Measurements from ENCODE around the gene MMRN1.

GRCh38 chr4:89863533-89863932 lies 31.1 kb upstream of the MMRN1 start:
- TF ChIP-seq EZH2phosphoT487 (IDR thresholded peaks at IDR 0.05; ENCODE audit: unreplicated experiment) = no peak
- TF ChIP-seq CTCF (conservative IDR thresholded peaks at IDR 0.05; ENCODE audit: low read depth in 2 of 2) = no peak
- TF ChIP-seq ETS1 (IDR thresholded peaks at IDR 0.05) = no peak
- TF ChIP-seq EZH2 (IDR thresholded peaks at IDR 0.05; ENCODE audit: low read depth, unreplicated experiment) = no peak
- TF ChIP-seq, protein P1, sequence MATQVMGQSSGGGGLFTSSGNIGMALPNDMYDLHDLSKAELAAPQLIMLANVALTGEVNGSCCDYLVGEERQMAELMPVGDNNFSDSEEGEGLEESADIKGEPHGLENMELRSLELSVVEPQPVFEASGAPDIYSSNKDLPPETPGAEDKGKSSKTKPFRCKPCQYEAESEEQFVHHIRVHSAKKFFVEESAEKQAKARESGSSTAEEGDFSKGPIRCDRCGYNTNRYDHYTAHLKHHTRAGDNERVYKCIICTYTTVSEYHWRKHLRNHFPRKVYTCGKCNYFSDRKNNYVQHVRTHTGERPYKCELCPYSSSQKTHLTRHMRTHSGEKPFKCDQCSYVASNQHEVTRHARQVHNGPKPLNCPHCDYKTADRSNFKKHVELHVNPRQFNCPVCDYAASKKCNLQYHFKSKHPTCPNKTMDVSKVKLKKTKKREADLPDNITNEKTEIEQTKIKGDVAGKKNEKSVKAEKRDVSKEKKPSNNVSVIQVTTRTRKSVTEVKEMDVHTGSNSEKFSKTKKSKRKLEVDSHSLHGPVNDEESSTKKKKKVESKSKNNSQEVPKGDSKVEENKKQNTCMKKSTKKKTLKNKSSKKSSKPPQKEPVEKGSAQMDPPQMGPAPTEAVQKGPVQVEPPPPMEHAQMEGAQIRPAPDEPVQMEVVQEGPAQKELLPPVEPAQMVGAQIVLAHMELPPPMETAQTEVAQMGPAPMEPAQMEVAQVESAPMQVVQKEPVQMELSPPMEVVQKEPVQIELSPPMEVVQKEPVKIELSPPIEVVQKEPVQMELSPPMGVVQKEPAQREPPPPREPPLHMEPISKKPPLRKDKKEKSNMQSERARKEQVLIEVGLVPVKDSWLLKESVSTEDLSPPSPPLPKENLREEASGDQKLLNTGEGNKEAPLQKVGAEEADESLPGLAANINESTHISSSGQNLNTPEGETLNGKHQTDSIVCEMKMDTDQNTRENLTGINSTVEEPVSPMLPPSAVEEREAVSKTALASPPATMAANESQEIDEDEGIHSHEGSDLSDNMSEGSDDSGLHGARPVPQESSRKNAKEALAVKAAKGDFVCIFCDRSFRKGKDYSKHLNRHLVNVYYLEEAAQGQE (IDR thresholded peaks at IDR 0.05; ENCODE audit: unreplicated experiment) = no peak
- no peak for TF ChIP-seq ZNF331 (CRISPR knock-in tag; IDR thresholded peaks at IDR 0.05; ENCODE audit: low read depth)
- TF ChIP-seq POLR2AphosphoS5 (IDR thresholded peaks at IDR 0.05; ENCODE audit: low read depth) = no peak
- no peak for TF ChIP-seq CREB1 (CRISPR knock-in tag; IDR thresholded peaks at IDR 0.05; ENCODE audit: low read depth)
- no peak for TF ChIP-seq NANOG (IDR thresholded peaks at IDR 0.05; ENCODE audit: borderline replicate concordance)
- TF ChIP-seq ZNF114 (CRISPR knock-in tag; IDR thresholded peaks at IDR 0.05) = no peak
- TF ChIP-seq JUNB (IDR thresholded peaks at IDR 0.05; ENCODE audit: unreplicated experiment) = no peak

Data from GM23338 (cell line).